NCI-H2196 (cell line): ENCODE results near the gene CPE.

Source experiments
- DNase-seq: peaks from one replicate; lab custom pipeline; 2025; ENCODE audit not compliant: unreplicated experiment; lab: John Stamatoyannopoulos, UW

CPE gene

GRCh38 chr4:165364452-165365080, 14.2 kb upstream of the CPE start:
- DNase-seq = no peak

GRCh38 chr4:165367040-165367439, 11.8 kb upstream of the CPE start:
- no peak for DNase-seq

GRCh38 chr4:165368114-165368513, 10.7 kb upstream of the CPE start:
- no peak for DNase-seq

- no peak for DNase-seq
These were observed 10.2 kb upstream of the CPE start for GRCh38 chr4:165368567-165368966.

- DNase-seq = no peak
These were observed 9.3 kb upstream of the CPE start for GRCh38 chr4:165369522-165369921.

- no peak for DNase-seq
These were observed 8.3 kb upstream of the CPE start for GRCh38 chr4:165370530-165370929.

- no peak for DNase-seq
These were observed 3.3 kb upstream of the CPE start for GRCh38 chr4:165375465-165375864.

- no peak for DNase-seq
These were observed 437 bp upstream of the CPE start for GRCh38 chr4:165378398-165378744.

GRCh38 chr4:165379678-165380064, 863 bp downstream of the CPE start:
- DNase-seq = no peak

GRCh38 chr4:165380805-165381204, 2.0 kb downstream of the CPE start:
- no peak for DNase-seq

GRCh38 chr4:165381821-165382373, 3.1 kb downstream of the CPE start:
- DNase-seq = no peak

GRCh38 chr4:165382640-165383039, 3.8 kb downstream of the CPE start:
- no peak for DNase-seq

GRCh38 chr4:165383591-165384073, 4.8 kb downstream of the CPE start:
- no peak for DNase-seq

GRCh38 chr4:165384186-165384585, 5.4 kb downstream of the CPE start:
- DNase-seq = no peak

- DNase-seq = no peak
These were observed 5.8 kb downstream of the CPE start for GRCh38 chr4:165384598-165384997.

GRCh38 chr4:165385126-165385525, 6.3 kb downstream of the CPE start:
- no peak for DNase-seq

- DNase-seq = no peak
These were observed 7.5 kb downstream of the CPE start for GRCh38 chr4:165386328-165386727.

- no peak for DNase-seq
These were observed 9.9 kb downstream of the CPE start for GRCh38 chr4:165388756-165389155.

GRCh38 chr4:165393051-165393450, 14.2 kb downstream of the CPE start:
- no peak for DNase-seq

- DNase-seq = no peak
These were observed 14.9 kb downstream of the CPE start for GRCh38 chr4:165393704-165394103.

- DNase-seq = no peak
These were observed 15.5 kb downstream of the CPE start for GRCh38 chr4:165394275-165394674.

- DNase-seq = peak; percentile 64
These were observed 19.8 kb downstream of the CPE start for GRCh38 chr4:165398570-165398969.

GRCh38 chr4:165402375-165402774, 23.6 kb downstream of the CPE start:
- no peak for DNase-seq
